Measurements from ENCODE around the gene GYPE. TPM values are rescaled to one million over a fixed set of nuclear protein-coding genes. Genes with fewer than 3 reads are reported as not detected.
"Not testable (repeated sequence)": the region's sequence is repeated elsewhere in the genome, so short reads cannot be mapped to it uniquely, and the experiment has no call there.

Gene GYPE
- polyA plus RNA-seq, result under 1 TPM in 1 of 2 donors, not detected in 1; 0.08 TPM

DNA sequence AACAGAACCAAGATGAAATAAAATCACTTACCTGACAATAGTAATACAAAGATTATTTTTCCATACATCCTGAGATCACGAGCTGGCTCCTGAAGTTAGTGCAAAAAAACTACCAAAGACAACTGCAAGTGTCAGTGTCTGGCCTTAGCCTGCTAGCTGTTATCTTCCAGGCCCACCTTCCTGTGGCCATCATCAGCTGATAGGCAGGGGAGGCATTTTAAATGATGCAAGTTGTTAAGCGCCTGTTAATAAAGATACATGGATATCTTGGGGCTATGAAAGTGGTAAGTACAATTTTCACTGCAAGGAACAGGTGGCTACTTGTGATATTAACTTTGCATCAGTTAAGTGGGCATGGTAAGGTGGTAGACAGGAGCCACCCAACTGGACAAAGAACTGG lies at the start of gene GYPE:
TSS of gene GYPE (minus strand) at position 120 of the 400 bp plus-strand sequence. CDS start at position 68, 52 bp downstream.
- H3K27ac ChIP-seq (ENCODE audit: low read depth in 2 of 2, low read length in 1 of 2); H3K27me3 ChIP-seq (ENCODE audit: control insufficient read depth in 1 of 2, insufficient read depth in 2 of 2, low read length in 2 of 2); H3K4me1 ChIP-seq (ENCODE audit: control insufficient read depth in 2 of 2, insufficient read depth in 2 of 2, low read length in 1 of 2); H3K4me3 ChIP-seq (ENCODE audit: low read depth in 1 of 2, low read length in 2 of 2); H3K36me3 ChIP-seq (ENCODE audit: control insufficient read depth in 2 of 2, insufficient read depth in 2 of 2, low read length in 1 of 2); H3K9me3 ChIP-seq (ENCODE audit: control insufficient read depth in 2 of 2, insufficient read depth in 1 of 2, low read depth in 1 of 2, low read length in 1 of 2): not testable (repeated sequence)
- WGBS, 2 donors, result 84 to 89% methylated on average over 2 of the region's 2 CpGs

DNA sequence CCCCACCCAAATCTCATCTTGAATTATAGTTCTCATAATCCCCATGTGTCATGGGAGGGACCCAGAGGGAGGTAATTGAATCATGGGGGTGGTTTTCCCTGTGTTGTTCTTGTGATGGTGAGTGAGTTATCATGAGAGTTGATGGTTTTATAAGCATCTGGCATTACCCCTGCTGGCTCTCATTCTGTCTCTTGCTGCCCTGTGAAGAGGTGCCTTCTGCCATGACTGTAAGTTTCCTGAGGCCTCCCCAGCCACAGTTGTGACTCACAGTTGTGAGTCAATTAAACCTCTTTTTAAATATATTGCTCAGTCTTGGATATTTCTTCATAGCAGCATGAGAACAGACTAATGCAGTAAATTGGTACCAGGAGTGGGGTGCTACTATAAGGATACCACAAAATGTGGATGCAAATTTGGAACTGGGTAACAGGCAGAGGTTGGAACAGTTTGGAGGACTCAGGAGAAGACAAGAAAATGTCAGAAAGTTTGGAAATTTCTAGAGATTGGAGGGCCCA lies 46.2 kb upstream of the GYPE start:
- H3K9me3 ChIP-seq (ENCODE audit: control insufficient read depth in 2 of 2, insufficient read depth in 1 of 2, low read depth in 1 of 2, low read length in 1 of 2); H3K36me3 ChIP-seq (ENCODE audit: control insufficient read depth in 2 of 2, insufficient read depth in 2 of 2, low read length in 1 of 2); H3K4me3 ChIP-seq (ENCODE audit: low read depth in 1 of 2, low read length in 2 of 2); H3K27ac ChIP-seq (ENCODE audit: low read depth in 2 of 2, low read length in 1 of 2); H3K4me1 ChIP-seq (ENCODE audit: control insufficient read depth in 2 of 2, insufficient read depth in 2 of 2, low read length in 1 of 2); H3K27me3 ChIP-seq (ENCODE audit: control insufficient read depth in 1 of 2, insufficient read depth in 2 of 2, low read length in 2 of 2): not testable (repeated sequence)

- 92 to 94% methylated on average over 4 of the region's 4 CpGs for WGBS, 2 donors
- not testable (repeated sequence) for H3K4me3 ChIP-seq (ENCODE audit: low read depth in 1 of 2, low read length in 2 of 2); H3K27me3 ChIP-seq (ENCODE audit: control insufficient read depth in 1 of 2, insufficient read depth in 2 of 2, low read length in 2 of 2); H3K4me1 ChIP-seq (ENCODE audit: control insufficient read depth in 2 of 2, insufficient read depth in 2 of 2, low read length in 1 of 2); H3K36me3 ChIP-seq (ENCODE audit: control insufficient read depth in 2 of 2, insufficient read depth in 2 of 2, low read length in 1 of 2); H3K27ac ChIP-seq (ENCODE audit: low read depth in 2 of 2, low read length in 1 of 2); H3K9me3 ChIP-seq (ENCODE audit: control insufficient read depth in 2 of 2, insufficient read depth in 1 of 2, low read depth in 1 of 2, low read length in 1 of 2)
Measured at GRCh38 chr4:143950967-143951366, 45.6 kb upstream of the GYPE start.

- H3K4me1 ChIP-seq (ENCODE audit: control insufficient read depth in 2 of 2, insufficient read depth in 2 of 2, low read length in 1 of 2); H3K27me3 ChIP-seq (ENCODE audit: control insufficient read depth in 1 of 2, insufficient read depth in 2 of 2, low read length in 2 of 2); H3K9me3 ChIP-seq (ENCODE audit: control insufficient read depth in 2 of 2, insufficient read depth in 1 of 2, low read depth in 1 of 2, low read length in 1 of 2); H3K27ac ChIP-seq (ENCODE audit: low read depth in 2 of 2, low read length in 1 of 2); H3K4me3 ChIP-seq (ENCODE audit: low read depth in 1 of 2, low read length in 2 of 2); H3K36me3 ChIP-seq (ENCODE audit: control insufficient read depth in 2 of 2, insufficient read depth in 2 of 2, low read length in 1 of 2): not testable (repeated sequence)
- WGBS, 2 donors, result 28 to 84% methylated on average over 1 of the region's 1 CpG
Measured at GRCh38 chr4:143950185-143950584, 44.8 kb upstream of the GYPE start.

- H3K36me3 ChIP-seq (ENCODE audit: control insufficient read depth in 2 of 2, insufficient read depth in 2 of 2, low read length in 1 of 2); H3K9me3 ChIP-seq (ENCODE audit: control insufficient read depth in 2 of 2, insufficient read depth in 1 of 2, low read depth in 1 of 2, low read length in 1 of 2); H3K27me3 ChIP-seq (ENCODE audit: control insufficient read depth in 1 of 2, insufficient read depth in 2 of 2, low read length in 2 of 2); H3K27ac ChIP-seq (ENCODE audit: low read depth in 2 of 2, low read length in 1 of 2); H3K4me1 ChIP-seq (ENCODE audit: control insufficient read depth in 2 of 2, insufficient read depth in 2 of 2, low read length in 1 of 2); H3K4me3 ChIP-seq (ENCODE audit: low read depth in 1 of 2, low read length in 2 of 2): not testable (repeated sequence)
- 42 to 48% methylated on average over 1 of the region's 1 CpG for WGBS, 2 donors
Measured at GRCh38 chr4:143947493-143947892, 42.1 kb upstream of the GYPE start.

GRCh38 chr4:143940708-143941107 lies 35.3 kb upstream of the GYPE start:
- not testable (repeated sequence) for H3K4me1 ChIP-seq (ENCODE audit: control insufficient read depth in 2 of 2, insufficient read depth in 2 of 2, low read length in 1 of 2); H3K36me3 ChIP-seq (ENCODE audit: control insufficient read depth in 2 of 2, insufficient read depth in 2 of 2, low read length in 1 of 2); H3K27me3 ChIP-seq (ENCODE audit: control insufficient read depth in 1 of 2, insufficient read depth in 2 of 2, low read length in 2 of 2); H3K27ac ChIP-seq (ENCODE audit: low read depth in 2 of 2, low read length in 1 of 2); H3K9me3 ChIP-seq (ENCODE audit: control insufficient read depth in 2 of 2, insufficient read depth in 1 of 2, low read depth in 1 of 2, low read length in 1 of 2); H3K4me3 ChIP-seq (ENCODE audit: low read depth in 1 of 2, low read length in 2 of 2)
- 52 to 86% methylated on average over 2 of the region's 2 CpGs for WGBS, 2 donors

DNA sequence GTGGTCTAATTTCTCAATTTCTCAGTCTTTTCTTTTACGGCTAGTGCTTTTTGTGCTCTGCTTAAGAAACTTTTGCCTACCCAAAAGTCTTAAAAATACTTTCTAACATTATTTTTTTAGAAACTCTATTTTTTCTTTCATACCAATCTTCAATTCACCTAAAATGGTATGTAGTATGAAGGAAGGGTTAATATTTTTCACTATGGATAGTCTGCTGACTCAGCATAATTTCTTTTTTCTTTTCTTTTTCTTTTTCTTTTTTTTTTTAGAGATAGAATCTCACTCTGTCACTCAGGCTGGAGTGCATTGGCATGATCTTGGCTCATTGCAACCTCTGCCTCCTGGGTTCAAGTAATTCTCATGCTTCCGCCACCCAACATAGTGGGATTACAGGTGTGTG lies 34.2 kb upstream of the GYPE start:
- no peak overlapping the region for H3K27ac ChIP-seq (ENCODE audit: low read depth in 2 of 2, low read length in 1 of 2)
- whole genome bisulfite sequencing, 2 donors, result 97 to 98% methylated on average over 2 of the region's 2 CpGs
- no peaks in the 10 kb centered on the region for H3K27me3 ChIP-seq (ENCODE audit: control insufficient read depth in 1 of 2, insufficient read depth in 2 of 2, low read length in 2 of 2)
- no peaks in the 10 kb centered on the region for H3K4me1 ChIP-seq (ENCODE audit: control insufficient read depth in 2 of 2, insufficient read depth in 2 of 2, low read length in 1 of 2)
- no peaks in the 10 kb centered on the region for H3K36me3 ChIP-seq (ENCODE audit: control insufficient read depth in 2 of 2, insufficient read depth in 2 of 2, low read length in 1 of 2)
- no peaks in the 10 kb centered on the region for H3K9me3 ChIP-seq (ENCODE audit: control insufficient read depth in 2 of 2, insufficient read depth in 1 of 2, low read depth in 1 of 2, low read length in 1 of 2)
- no peak overlapping the region for H3K4me3 ChIP-seq (ENCODE audit: low read depth in 1 of 2, low read length in 2 of 2)

- 65 to 77% methylated on average over 4 of the region's 4 CpGs for WGBS, 2 donors
- H3K4me3 ChIP-seq (ENCODE audit: low read depth in 1 of 2, low read length in 2 of 2), result not testable (repeated sequence)
Measured at GRCh38 chr4:143938890-143939289, 33.5 kb upstream of the GYPE start.

DNA sequence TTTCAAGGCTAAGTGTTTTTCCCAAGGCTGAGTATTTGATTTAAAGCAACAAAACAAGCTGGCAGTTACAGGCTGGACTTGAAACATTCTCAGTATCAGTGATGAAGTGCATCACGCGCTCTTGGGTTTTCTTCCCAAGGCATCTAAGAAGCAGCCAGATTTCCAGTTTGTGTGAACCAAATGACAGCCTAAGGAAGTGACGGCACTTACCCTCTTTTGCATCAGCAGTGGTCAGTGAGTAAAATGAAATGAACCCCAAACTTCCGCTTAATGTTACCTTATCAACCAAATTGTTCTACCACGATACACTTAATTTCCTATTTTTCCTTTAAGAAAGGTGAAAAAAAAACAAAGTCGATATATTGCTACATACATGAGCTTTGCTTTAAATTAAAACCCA lies 15.8 kb upstream of the GYPE start:
- Histone ChIP-seq H3K27me3 (ENCODE audit: control insufficient read depth in 1 of 2, insufficient read depth in 2 of 2, low read length in 2 of 2) (no peaks in the 10 kb centered on the region), H3K4me3 (ENCODE audit: low read depth in 1 of 2, low read length in 2 of 2) (no peak overlapping the region), H3K27ac (ENCODE audit: low read depth in 2 of 2, low read length in 1 of 2) (no peak overlapping the region), H3K36me3 (ENCODE audit: control insufficient read depth in 2 of 2, insufficient read depth in 2 of 2, low read length in 1 of 2) (no peaks in the 10 kb centered on the region), H3K4me1 (ENCODE audit: control insufficient read depth in 2 of 2, insufficient read depth in 2 of 2, low read length in 1 of 2) (no peaks in the 10 kb centered on the region), H3K9me3 (ENCODE audit: control insufficient read depth in 2 of 2, insufficient read depth in 1 of 2, low read depth in 1 of 2, low read length in 1 of 2) (no peaks in the 10 kb centered on the region)
- WGBS, 2 donors, result 78 to 82% methylated on average over 6 of the region's 6 CpGs

More at GRCh38 chr4:143938890-143939289, 33.5 kb upstream of the GYPE start:
- not testable (repeated sequence) for H3K36me3 ChIP-seq (ENCODE audit: control insufficient read depth in 2 of 2, insufficient read depth in 2 of 2, low read length in 1 of 2); H3K27ac ChIP-seq (ENCODE audit: low read depth in 2 of 2, low read length in 1 of 2); H3K27me3 ChIP-seq (ENCODE audit: control insufficient read depth in 1 of 2, insufficient read depth in 2 of 2, low read length in 2 of 2); H3K4me1 ChIP-seq (ENCODE audit: control insufficient read depth in 2 of 2, insufficient read depth in 2 of 2, low read length in 1 of 2); H3K9me3 ChIP-seq (ENCODE audit: control insufficient read depth in 2 of 2, insufficient read depth in 1 of 2, low read depth in 1 of 2, low read length in 1 of 2)

DNA sequence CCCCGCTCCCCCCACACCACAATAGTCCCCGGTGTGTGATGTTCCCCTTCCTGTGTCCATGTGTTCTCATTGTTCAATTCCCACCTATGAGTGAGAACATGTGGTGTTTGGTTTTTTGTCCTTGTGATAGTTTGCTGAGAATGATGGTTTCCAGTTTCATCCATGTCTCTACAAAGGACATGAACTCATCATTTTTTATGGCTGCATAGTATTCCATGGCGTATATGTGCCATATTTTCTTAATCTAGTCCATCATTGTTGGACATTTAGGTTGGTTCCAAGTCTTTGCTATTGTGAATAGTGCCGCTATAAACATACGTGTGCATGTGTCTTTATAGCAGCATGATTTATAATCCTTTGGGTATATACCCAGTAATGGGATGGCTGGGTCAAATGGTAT lies 11.1 kb upstream of the GYPE start:
- H3K4me1 ChIP-seq (ENCODE audit: control insufficient read depth in 2 of 2, insufficient read depth in 2 of 2, low read length in 1 of 2); H3K27ac ChIP-seq (ENCODE audit: low read depth in 2 of 2, low read length in 1 of 2); H3K4me3 ChIP-seq (ENCODE audit: low read depth in 1 of 2, low read length in 2 of 2); H3K9me3 ChIP-seq (ENCODE audit: control insufficient read depth in 2 of 2, insufficient read depth in 1 of 2, low read depth in 1 of 2, low read length in 1 of 2); H3K36me3 ChIP-seq (ENCODE audit: control insufficient read depth in 2 of 2, insufficient read depth in 2 of 2, low read length in 1 of 2); H3K27me3 ChIP-seq (ENCODE audit: control insufficient read depth in 1 of 2, insufficient read depth in 2 of 2, low read length in 2 of 2): not testable (repeated sequence)
- 88 to 93% methylated on average over 4 to 5 of the region's 5 CpGs for WGBS, 2 donors

All from esophagus (tissue), 2 donors.